ENCODE results near the gene PNMT. TPM values are rescaled to one million over a fixed set of nuclear protein-coding genes. Genes with fewer than 3 reads are reported as not detected.

PNMT gene
- total and polyA plus RNA-seq, 2 donors = 0.38 to 2.9 TPM

DNA sequence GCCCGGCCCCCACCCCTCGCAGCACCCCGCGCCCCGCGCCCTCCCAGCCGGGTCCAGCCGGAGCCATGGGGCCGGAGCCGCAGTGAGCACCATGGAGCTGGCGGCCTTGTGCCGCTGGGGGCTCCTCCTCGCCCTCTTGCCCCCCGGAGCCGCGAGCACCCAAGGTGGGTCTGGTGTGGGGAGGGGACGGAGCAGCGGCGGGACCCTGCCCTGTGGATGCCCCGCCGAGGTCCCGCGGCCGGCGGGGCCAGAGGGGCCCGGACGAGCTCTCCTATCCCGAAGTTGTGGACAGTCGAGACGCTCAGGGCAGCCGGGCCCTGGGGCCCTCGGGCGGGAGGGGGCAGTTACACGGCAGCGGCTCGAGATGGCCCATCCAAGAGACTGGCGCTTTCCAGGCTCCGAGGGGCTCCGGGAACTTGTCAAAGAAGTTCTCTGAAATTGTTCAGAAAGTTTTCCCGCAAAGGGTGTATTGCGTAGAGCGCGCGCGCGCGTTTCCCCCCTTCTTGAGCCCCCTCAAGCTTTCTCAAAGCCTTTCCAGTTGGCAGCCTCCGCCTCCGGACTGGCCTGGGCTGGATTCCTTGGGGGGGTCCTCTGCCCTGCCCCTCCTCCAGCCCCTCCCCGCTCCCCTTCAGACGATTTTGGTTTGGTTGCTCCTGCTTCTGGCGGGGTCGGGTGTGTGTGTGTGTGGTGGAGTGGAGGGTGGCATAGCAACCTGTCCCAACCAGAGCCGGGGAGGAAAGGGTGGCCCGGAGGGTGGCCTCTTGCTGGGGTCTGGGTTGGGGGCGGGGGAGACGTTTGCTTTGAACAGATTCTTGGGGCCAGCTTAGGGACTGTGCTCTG, 32.1 kb downstream of the PNMT start:
- peaks cover 0 to 5% of the 10 kb centered on the region in 2 donors for H3K4me1 ChIP-seq (ENCODE audit: control insufficient read depth in 2 of 2, insufficient read depth in 2 of 2, low read length in 2 of 2)
- no peak for DNase-seq (ENCODE audit: low read depth in 6 of 9, low spot score in 9 of 9)
- no peaks in the 10 kb centered on the region for H3K36me3 ChIP-seq (ENCODE audit: control insufficient read depth in 2 of 2, insufficient read depth in 2 of 2, low read length in 1 of 2)
- no peak overlapping the region for H3K27ac ChIP-seq (ENCODE audit: low read depth in 1 of 2, low read length in 1 of 2)
- peaks cover 30 to 52% of the 10 kb centered on the region in 2 donors for H3K27me3 ChIP-seq (ENCODE audit: control insufficient read depth in 2 of 2, insufficient read depth in 1 of 2, low read length in 1 of 2)
- H3K9me3 ChIP-seq (ENCODE audit: control insufficient read depth in 2 of 2, insufficient read depth in 1 of 2, low read length in 1 of 2) = no peaks in the 10 kb centered on the region
- 4% methylated on average over 57 of the region's 57 CpGs for WGBS
- H3K4me3 ChIP-seq (ENCODE audit: low read length in 2 of 2) = peak overlapping the region; percentile 18 to 31

DNA sequence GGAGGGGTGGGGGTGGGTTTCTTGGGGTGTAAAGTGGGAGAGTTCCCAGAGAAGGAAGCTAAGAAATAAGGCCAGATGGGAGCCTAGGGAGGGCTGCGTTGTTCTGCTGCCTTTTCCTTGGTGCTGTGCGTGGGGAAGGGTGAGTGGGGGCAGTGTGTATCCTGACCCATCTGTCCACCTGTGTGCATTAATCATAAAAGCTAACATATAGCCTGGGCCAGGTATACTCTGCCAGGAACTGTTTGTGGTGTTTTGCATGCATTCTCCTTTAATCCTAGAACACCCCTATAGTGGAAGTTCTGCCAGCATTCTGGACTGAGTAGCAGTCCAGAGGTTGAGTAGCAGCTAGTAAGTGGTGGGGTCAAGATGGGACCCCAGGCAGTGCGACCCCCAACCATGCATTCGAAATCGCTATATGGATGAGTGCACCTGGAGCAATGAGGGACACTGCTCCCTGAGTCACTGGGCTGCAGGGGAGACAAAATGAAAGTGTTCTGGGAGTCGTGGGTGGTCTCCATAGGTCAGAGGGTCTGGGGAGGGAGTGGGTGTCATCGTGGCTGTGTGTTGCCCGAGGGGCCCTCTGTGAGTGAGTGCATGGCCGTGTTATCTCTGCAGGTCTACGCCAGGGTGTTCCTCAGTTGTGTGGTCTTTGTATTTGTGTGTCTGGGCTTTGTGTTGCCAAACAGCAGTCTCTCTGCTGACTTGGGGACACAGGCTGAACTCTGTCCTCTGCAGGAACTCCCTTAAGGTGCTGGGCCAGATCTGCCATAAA, 32.9 kb downstream of the PNMT start:
- no peak for DNase-seq (ENCODE audit: low read depth in 6 of 9, low spot score in 9 of 9)
- no peaks in the 10 kb centered on the region for H3K9me3 ChIP-seq (ENCODE audit: control insufficient read depth in 2 of 2, insufficient read depth in 1 of 2, low read length in 1 of 2)
- 70% methylated on average over 10 of the region's 10 CpGs for WGBS
- H3K4me1 ChIP-seq (ENCODE audit: control insufficient read depth in 2 of 2, insufficient read depth in 2 of 2, low read length in 2 of 2) = peaks cover 0 to 5% of the 10 kb centered on the region in 2 donors
- H3K36me3 ChIP-seq (ENCODE audit: control insufficient read depth in 2 of 2, insufficient read depth in 2 of 2, low read length in 1 of 2) = no peaks in the 10 kb centered on the region
- H3K4me3 ChIP-seq (ENCODE audit: low read length in 2 of 2) = no peak overlapping the region
- peaks cover 30 to 52% of the 10 kb centered on the region in 2 donors for H3K27me3 ChIP-seq (ENCODE audit: control insufficient read depth in 2 of 2, insufficient read depth in 1 of 2, low read length in 1 of 2)
- H3K27ac ChIP-seq (ENCODE audit: low read depth in 1 of 2, low read length in 1 of 2) = no peak overlapping the region

DNA sequence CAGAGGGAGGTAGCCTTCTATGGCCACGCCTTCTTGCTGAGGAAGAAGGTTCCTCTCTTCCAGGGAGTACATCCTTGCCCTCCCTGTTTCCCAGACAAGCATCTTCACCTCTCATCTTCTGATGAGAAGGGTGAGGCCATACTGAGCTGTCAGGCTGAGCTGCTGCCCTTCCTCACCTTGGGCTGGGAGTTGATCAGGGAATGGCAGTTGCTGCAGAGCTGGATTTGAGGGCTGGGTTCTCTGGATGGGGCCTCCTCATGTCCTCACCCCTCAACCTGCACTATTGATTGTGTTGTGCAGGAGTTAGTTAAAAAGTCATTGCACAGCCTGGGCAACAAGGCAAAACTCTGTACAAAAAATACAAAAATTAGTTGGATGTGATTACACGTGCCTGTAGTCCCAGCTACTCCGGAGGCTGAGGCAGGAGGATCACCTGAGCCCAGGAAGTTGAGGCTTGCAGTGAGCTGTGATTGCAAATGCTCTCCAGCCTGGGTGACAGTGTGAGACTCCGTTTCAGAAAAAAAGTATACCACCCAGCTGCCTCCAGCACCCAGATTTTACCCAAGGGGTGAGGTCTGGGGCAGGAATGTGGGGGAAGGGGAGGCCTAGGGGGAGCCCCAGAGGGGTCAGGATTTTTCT, 33.6 kb downstream of the PNMT start:
- 94% methylated on average over 4 of the region's 4 CpGs for WGBS
- Histone ChIP-seq H3K4me3 (ENCODE audit: low read length in 2 of 2) (no peak overlapping the region), H3K9me3 (ENCODE audit: control insufficient read depth in 2 of 2, insufficient read depth in 1 of 2, low read length in 1 of 2) (no peaks in the 10 kb centered on the region), H3K4me1 (ENCODE audit: control insufficient read depth in 2 of 2, insufficient read depth in 2 of 2, low read length in 2 of 2) (peaks cover under 1 to 8% of the 10 kb centered on the region in 2 donors), H3K27ac (ENCODE audit: low read depth in 1 of 2, low read length in 1 of 2) (no peak overlapping the region), H3K27me3 (ENCODE audit: control insufficient read depth in 2 of 2, insufficient read depth in 1 of 2, low read length in 1 of 2) (peaks cover 30 to 52% of the 10 kb centered on the region in 2 donors), H3K36me3 (ENCODE audit: control insufficient read depth in 2 of 2, insufficient read depth in 2 of 2, low read length in 1 of 2) (no peaks in the 10 kb centered on the region)
- no peak for DNase-seq (ENCODE audit: low read depth in 6 of 9, low spot score in 9 of 9)

DNA sequence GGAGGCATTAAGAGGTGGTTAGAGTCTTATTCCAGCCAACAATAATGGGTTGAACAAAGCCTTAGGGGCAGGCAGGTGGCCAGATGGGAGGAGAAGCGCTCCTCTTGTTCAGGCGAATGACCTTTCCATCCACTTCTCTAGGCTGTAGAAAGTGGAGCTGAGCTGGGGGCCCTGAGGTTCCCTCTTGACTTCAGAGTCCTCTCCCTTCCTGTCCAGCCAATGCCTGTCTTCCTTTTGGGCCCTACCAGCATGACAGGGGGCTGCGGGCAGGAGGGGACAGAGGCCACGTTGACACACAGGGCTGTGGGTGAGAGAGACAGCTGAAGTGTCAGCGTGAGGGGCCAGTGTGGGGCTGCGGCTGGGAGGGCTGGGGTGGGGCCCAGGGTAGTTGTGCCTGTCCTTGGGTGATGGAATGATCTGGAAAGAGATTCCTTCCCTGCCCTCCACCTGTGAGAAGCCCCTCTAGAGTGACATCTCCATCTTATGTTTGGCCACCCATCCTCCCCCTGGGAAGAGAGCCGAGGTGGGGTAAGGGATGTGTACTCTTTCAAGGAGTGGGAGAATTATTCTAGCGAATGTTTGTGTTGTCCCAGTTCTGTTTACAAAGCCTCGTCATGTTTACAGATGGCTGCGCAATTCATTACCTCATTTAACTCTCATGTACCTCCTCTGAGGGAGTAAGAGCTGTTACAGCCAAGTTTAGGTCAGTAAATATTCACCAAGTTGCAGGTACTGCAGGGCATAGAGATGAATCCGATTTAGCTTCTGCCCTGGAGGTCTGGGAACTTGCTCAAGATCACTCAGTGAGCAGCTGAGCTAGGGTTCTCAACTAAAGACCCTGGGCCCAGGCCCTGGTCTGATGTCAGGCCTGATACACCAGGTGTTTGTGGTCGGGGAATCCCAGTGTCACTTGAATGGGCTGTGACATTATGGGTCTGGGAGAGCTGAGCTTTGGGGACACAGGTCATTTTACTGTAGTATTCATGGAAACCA, 34.9 kb downstream of the PNMT start:
- 93% methylated on average over 12 of the region's 12 CpGs for WGBS
- Histone ChIP-seq H3K36me3 (ENCODE audit: control insufficient read depth in 2 of 2, insufficient read depth in 2 of 2, low read length in 1 of 2) (no peaks in the 10 kb centered on the region), H3K4me1 (ENCODE audit: control insufficient read depth in 2 of 2, insufficient read depth in 2 of 2, low read length in 2 of 2) (peaks cover 6 to 15% of the 10 kb centered on the region in 2 donors), H3K4me3 (ENCODE audit: low read length in 2 of 2) (no peak overlapping the region), H3K9me3 (ENCODE audit: control insufficient read depth in 2 of 2, insufficient read depth in 1 of 2, low read length in 1 of 2) (no peaks in the 10 kb centered on the region), H3K27ac (ENCODE audit: low read depth in 1 of 2, low read length in 1 of 2) (no peak overlapping the region), H3K27me3 (ENCODE audit: control insufficient read depth in 2 of 2, insufficient read depth in 1 of 2, low read length in 1 of 2) (peaks cover 30 to 48% of the 10 kb centered on the region in 2 donors)
- no peak for DNase-seq (ENCODE audit: low read depth in 6 of 9, low spot score in 9 of 9)

DNA sequence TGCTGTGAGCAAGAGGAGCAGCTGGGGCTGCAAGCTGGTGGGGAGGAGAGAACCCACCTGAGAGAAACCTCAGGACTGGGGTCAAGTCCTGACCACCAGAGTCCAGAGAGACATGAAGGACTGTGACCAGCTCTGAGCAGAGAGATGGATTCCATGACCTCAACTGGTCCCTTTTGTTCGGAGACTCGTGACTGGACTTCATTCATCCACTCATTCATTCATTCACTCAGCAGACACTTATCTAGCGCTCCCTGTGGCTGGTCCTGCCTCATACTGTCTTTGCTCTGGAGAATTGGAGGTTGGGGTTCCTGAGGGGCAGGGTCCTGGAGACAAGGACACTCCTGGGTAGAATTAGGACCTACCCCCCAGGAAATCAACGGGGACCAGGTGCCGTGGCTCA, 35.7 kb downstream of the PNMT start:
- WGBS = 95% methylated on average over 5 of the region's 5 CpGs

DNA sequence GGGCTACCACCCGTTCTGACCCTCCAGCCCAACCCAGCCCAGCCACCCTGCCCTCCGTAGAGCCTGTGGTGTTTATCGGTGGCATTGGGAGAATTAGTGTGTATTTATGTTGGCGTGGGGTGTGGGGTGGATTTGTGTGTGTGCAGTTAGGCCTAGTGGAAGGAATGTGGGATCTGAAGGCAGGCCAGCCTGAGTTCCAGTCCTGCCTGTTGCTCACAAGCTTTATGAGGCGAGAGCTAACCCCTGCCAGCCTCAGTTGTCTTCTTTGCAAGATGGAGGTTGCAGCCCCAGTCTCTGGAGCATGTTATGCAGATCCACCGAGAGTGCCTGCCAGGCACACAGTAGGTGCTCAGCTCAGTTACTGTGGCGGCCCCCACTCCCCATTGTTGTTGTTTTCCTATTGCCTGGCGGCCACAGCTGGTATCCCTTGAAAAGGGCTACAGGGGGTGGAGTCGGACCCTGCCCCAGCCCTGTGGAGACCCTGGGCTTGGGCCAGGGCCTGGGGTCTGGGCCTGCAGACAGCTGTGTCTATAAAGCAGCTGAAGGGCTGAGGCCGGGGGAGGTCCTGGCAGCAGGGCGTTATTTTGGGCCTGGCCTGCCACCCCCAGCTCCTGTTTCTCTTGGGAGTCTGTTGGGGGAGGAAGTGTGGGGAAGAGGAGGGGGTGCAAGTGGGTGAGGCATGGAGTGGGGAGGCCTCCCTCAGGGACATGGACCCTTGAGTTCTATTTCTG, 36.7 kb downstream of the PNMT start:
- H3K4me1 ChIP-seq (ENCODE audit: control insufficient read depth in 2 of 2, insufficient read depth in 2 of 2, low read length in 2 of 2) = peaks cover 6 to 18% of the 10 kb centered on the region in 2 donors

More for the DNA sequence above, 35.7 kb downstream of the PNMT start:
- Histone ChIP-seq H3K36me3 (ENCODE audit: control insufficient read depth in 2 of 2, insufficient read depth in 2 of 2, low read length in 1 of 2) (no peaks in the 10 kb centered on the region), H3K9me3 (ENCODE audit: control insufficient read depth in 2 of 2, insufficient read depth in 1 of 2, low read length in 1 of 2) (no peaks in the 10 kb centered on the region), H3K27ac (ENCODE audit: low read depth in 1 of 2, low read length in 1 of 2) (no peak overlapping the region), H3K27me3 (ENCODE audit: control insufficient read depth in 2 of 2, insufficient read depth in 1 of 2, low read length in 1 of 2) (peaks cover 24 to 41% of the 10 kb centered on the region in 2 donors), H3K4me1 (ENCODE audit: control insufficient read depth in 2 of 2, insufficient read depth in 2 of 2, low read length in 2 of 2) (peaks cover 6 to 15% of the 10 kb centered on the region in 2 donors), H3K4me3 (ENCODE audit: low read length in 2 of 2) (no peak overlapping the region)
- no peak for DNase-seq (ENCODE audit: low read depth in 6 of 9, low spot score in 9 of 9)

DNA sequence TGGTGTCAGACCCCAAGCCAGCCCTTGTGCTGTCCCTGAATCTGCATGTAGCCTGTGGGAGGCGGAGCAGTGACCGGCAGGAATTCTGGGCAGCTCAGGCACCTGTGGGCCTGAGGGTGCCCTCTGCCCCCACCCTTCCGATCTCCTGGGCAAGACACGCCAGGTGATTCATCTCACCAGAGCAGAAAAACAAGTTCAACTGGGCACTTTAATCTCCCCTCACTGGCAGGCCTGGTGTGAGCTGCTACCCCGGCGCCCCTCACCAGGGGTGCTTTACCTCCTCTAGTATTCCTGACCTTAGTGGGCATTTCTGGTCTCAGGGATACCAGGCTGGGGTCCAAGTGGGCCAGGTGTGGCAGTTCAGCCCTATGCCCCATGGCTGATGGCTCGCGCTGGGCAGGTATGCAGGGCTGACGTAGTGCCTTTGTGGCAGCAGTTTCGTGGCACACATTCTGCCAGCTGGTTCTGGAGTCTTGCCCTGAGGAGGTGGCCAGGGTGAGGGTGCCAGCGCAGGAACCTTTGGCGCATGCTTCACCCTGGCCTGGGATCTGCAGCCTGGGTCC, 37.6 kb downstream of the PNMT start:
- H3K36me3 ChIP-seq (ENCODE audit: control insufficient read depth in 2 of 2, insufficient read depth in 2 of 2, low read length in 1 of 2) = no peaks in the 10 kb centered on the region
- H3K4me3 ChIP-seq (ENCODE audit: low read length in 2 of 2) = no peak overlapping the region
- DNase-seq (ENCODE audit: low read depth in 6 of 9, low spot score in 9 of 9) = no peak
- 97% methylated on average over 12 of the region's 12 CpGs for WGBS
- H3K4me1 ChIP-seq (ENCODE audit: control insufficient read depth in 2 of 2, insufficient read depth in 2 of 2, low read length in 2 of 2) = peaks cover 6 to 21% of the 10 kb centered on the region in 2 donors
- H3K27ac ChIP-seq (ENCODE audit: low read depth in 1 of 2, low read length in 1 of 2) = no peak overlapping the region
- no peaks in the 10 kb centered on the region for H3K9me3 ChIP-seq (ENCODE audit: control insufficient read depth in 2 of 2, insufficient read depth in 1 of 2, low read length in 1 of 2)
- peaks cover 8 to 22% of the 10 kb centered on the region in 2 donors for H3K27me3 ChIP-seq (ENCODE audit: control insufficient read depth in 2 of 2, insufficient read depth in 1 of 2, low read length in 1 of 2)

More for the DNA sequence above, 36.7 kb downstream of the PNMT start:
- Histone ChIP-seq H3K36me3 (ENCODE audit: control insufficient read depth in 2 of 2, insufficient read depth in 2 of 2, low read length in 1 of 2) (no peaks in the 10 kb centered on the region), H3K27ac (ENCODE audit: low read depth in 1 of 2, low read length in 1 of 2) (no peak overlapping the region), H3K9me3 (ENCODE audit: control insufficient read depth in 2 of 2, insufficient read depth in 1 of 2, low read length in 1 of 2) (no peaks in the 10 kb centered on the region), H3K4me3 (ENCODE audit: low read length in 2 of 2) (no peak overlapping the region), H3K27me3 (ENCODE audit: control insufficient read depth in 2 of 2, insufficient read depth in 1 of 2, low read length in 1 of 2) (peaks cover 16 to 31% of the 10 kb centered on the region in 2 donors)
- WGBS = 95% methylated on average over 11 of the region's 11 CpGs
- no peak for DNase-seq (ENCODE audit: low read depth in 6 of 9, low spot score in 9 of 9)

Measured in thymus (tissue), 11 donors.